Naive B cell (primary cell): ENCODE data around the gene HCFC1. TPM values are rescaled to one million over a fixed set of nuclear protein-coding genes. Genes with fewer than 3 reads are reported as not detected.
"Not testable (repeated sequence)": the region's sequence is repeated elsewhere in the genome, so short reads cannot be mapped to it uniquely, and the experiment has no call there.

ENCODE experiments used
- ATAC-seq, 2 donors: fragments of 150-1000 bp; cut with Tn5 transposase; 2 replicates each; pipeline ENCODE4 v1.10.0; 2021; ENCODE audit warnings: low read depth in 2 of 2, mild to moderate bottlenecking in 2 of 2, moderate library complexity in 2 of 2
- DNase-seq: peaks from one replicate; pipeline ENCODE4 v3.0.0; 2022
- H3K27ac Mint-ChIP-seq, 6 donors: one replicate each; pipeline ENCODE4 v1.8.0; 2020 to 2022; ENCODE audit warnings: mild to moderate bottlenecking in 6 of 6, mixed read lengths in 6 of 6, moderate library complexity in 5 of 6, inconsistent platforms in 2 of 6
- H3K27me3 Mint-ChIP-seq, 3 donors: one replicate each; pipeline ENCODE4 v1.8.0; 2021 to 2022; ENCODE audit warnings: mixed read lengths in 3 of 3, mild to moderate bottlenecking in 1 of 3
- H3K36me3 Mint-ChIP-seq, 2 donors: one replicate each; pipeline ENCODE4 v1.8.0; 2020 to 2022; ENCODE audit warnings: mixed read lengths in 2 of 2, inconsistent platforms in 1 of 2, mild to moderate bottlenecking in 1 of 2
- H3K4me1 Mint-ChIP-seq, 3 donors: one replicate each; pipeline ENCODE4 v1.8.0; 2020 to 2022; ENCODE audit warnings: mixed read lengths in 3 of 3, inconsistent platforms in 1 of 3, mild to moderate bottlenecking in 1 of 3, moderate library complexity in 1 of 3
- H3K4me3 Mint-ChIP-seq, 8 donors: one replicate each; pipeline ENCODE4 v1.8.0; 2020 to 2022; ENCODE audit warnings: mild to moderate bottlenecking in 8 of 8, mixed read lengths in 8 of 8, moderate library complexity in 8 of 8, inconsistent platforms in 2 of 8
- H3K9me3 Mint-ChIP-seq, 7 donors: one replicate each; pipeline ENCODE4 v1.8.0; 2020 to 2022; ENCODE audit warnings: mixed read lengths in 7 of 7, mild to moderate bottlenecking in 5 of 7, inconsistent platforms in 2 of 7, moderate library complexity in 1 of 7
- polyA plus RNA-seq, 6 donors: library from polyadenylated mRNA; unstranded; fragments of 300-500 nt; fragmentation: Illumina TruSeq; gene quantifications; one replicate each; pipeline ENCODE4 v1.2.3, GENCODE V29; 2021; ENCODE audit warnings: low read depth in 6 of 6

The HCFC1 gene
- polyA plus RNA-seq, 6 donors from 2014 or later, result 0.22 to 14.0 (median 5.8) TPM

DNA sequence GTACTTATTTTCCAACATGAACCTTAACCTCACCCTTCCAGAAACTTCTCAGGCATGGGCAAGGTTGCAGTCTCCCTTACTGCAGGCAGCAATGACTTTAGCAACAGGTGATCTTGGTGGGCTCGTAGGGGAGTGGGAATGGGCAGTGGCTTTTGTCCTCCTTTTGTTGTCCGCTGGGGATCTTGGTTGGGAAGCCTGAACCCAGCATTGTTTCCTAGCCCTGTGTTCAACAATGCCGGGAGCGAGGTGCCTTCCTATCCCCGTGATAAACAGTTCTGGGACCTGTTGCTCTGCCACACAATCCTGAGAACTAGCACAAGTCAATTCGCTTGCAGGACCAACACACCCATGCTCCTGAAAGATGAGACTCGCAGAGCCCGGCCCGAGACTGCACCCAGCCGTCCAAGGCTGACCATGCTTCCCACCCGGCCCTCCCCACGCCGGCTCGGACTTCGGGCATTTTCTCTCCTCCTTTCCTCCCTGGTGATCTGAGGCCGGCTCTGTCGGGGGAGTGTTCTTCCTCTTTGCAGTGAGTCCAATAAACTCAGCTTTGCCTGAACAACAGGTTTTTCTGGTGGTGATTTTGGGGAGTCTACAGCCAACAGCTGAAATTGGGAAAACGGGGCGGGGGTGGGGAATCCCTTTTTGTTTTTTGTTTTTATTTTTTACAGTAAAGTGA is 27.9 kb upstream of the HCFC1 start:
- Mint-ChIP-seq H3K9me3 (no peaks in the 10 kb centered on the region), H3K27ac (peak overlapping the region in 1 of 6 donors; percentile 59), H3K4me1 (peaks cover 16 to 30% (median 25%) of the 10 kb centered on the region in 3 donors), H3K4me3 (peak overlapping the region in 1 of 8 donors; percentile 65), H3K36me3 (no peaks in the 10 kb centered on the region), H3K27me3 (no peaks in the 10 kb centered on the region)
- no peak for DNase-seq
- no peak for ATAC-seq

DNA sequence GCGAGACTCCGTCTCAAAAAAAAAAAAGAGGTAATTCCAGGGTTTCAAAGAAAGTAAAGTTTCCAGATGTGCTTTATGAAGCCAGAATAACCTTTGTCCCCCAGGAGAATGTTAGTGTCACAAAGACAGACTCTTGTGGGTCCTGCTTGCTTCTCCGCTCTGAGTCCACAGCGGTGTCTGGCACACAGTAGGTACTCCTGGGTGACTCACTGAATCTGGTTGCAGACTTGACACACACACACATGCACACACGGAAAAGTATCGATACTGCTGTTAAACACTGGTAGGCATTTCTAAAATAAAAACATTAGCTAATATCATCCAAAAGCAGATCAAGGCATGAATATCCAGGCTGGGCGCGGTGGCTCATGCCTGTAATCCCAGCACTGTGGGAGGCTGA is 23.9 kb upstream of the HCFC1 start:
- H3K4me3 Mint-ChIP-seq, result no peak overlapping the region

GRCh38 chrX:153994398-153994797 is 22.8 kb upstream of the HCFC1 start:
- DNase-seq, ATAC-seq, H3K27ac Mint-ChIP-seq, H3K27me3 Mint-ChIP-seq, H3K4me1 Mint-ChIP-seq, H3K4me3 Mint-ChIP-seq, H3K9me3 Mint-ChIP-seq, H3K36me3 Mint-ChIP-seq: not testable (repeated sequence)

More for the DNA sequence above, 23.9 kb upstream of the HCFC1 start:
- Mint-ChIP-seq H3K9me3 (peaks cover 0 to 4% (median 0%) of the 10 kb centered on the region in 7 donors), H3K27me3 (no peaks in the 10 kb centered on the region), H3K36me3 (no peaks in the 10 kb centered on the region), H3K27ac (no peak overlapping the region), H3K4me1 (peaks cover 0 to 2% (median 0%) of the 10 kb centered on the region in 3 donors)
- ATAC-seq (no peak), DNase-seq (no peak)

GRCh38 chrX:153993978-153994377 is 22.4 kb upstream of the HCFC1 start:
- DNase-seq (no peak), ATAC-seq (no peak)
- H3K27ac Mint-ChIP-seq, result no peak overlapping the region
- H3K9me3 Mint-ChIP-seq, result peaks cover 0 to 4% (median 0%) of the 10 kb centered on the region in 7 donors
- no peak overlapping the region for H3K4me3 Mint-ChIP-seq
- peaks cover 0 to 2% (median 0%) of the 10 kb centered on the region in 3 donors for H3K4me1 Mint-ChIP-seq
- H3K27me3 Mint-ChIP-seq, result no peaks in the 10 kb centered on the region
- no peaks in the 10 kb centered on the region for H3K36me3 Mint-ChIP-seq

DNA sequence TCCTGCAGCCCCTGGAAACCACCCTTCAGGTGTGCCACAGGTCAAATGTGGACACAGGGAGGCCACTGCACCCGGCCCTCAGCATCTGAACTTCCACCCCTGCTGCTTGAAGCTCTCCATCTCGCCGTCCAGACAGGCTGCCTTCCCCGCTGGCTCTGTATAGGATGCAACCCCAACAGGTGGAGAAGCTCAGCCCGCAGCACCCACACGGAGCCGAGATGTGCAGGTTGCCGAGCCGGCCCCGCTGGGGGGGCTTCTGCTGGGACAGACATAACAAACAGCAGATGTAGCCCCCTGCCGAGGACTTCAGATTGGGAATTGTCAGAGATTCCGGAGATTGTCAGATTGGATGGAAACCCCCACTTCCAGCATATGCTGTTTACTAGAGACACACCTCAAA is 21.5 kb upstream of the HCFC1 start:
- H3K4me1 Mint-ChIP-seq, result peaks cover 0 to 2% (median 0%) of the 10 kb centered on the region in 3 donors
- no peak for DNase-seq
- peak overlapping the region in 1 of 6 donors; percentile 81 for H3K27ac Mint-ChIP-seq
- no peaks in the 10 kb centered on the region for H3K36me3 Mint-ChIP-seq
- ATAC-seq, result no peak
- peak overlapping the region in 1 of 8 donors; percentile 9 for H3K4me3 Mint-ChIP-seq
- peaks cover 0 to 4% (median 0%) of the 10 kb centered on the region in 7 donors for H3K9me3 Mint-ChIP-seq
- H3K27me3 Mint-ChIP-seq, result no peaks in the 10 kb centered on the region

DNA sequence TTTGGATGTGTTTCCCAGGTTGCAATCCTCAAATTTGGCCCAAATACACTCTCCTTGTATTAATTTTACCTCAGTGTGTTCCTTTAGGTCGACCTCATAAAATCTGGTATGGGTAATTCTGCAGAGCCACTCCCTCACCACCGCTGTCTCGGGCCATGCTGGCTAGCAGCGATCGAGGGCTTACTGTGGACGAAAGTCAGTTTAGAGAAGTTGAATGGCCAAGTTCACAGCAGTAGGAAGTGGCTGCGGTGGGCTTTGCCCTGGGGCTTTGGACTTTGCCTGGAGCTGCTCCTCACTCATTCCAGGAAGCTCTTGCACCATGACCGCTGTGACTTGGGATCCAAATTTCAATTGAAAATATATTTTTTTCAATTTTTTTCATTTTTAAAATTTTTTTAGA is 20.6 kb upstream of the HCFC1 start:
- H3K4me1 Mint-ChIP-seq, result peaks cover 0 to 2% (median 0%) of the 10 kb centered on the region in 3 donors
- peak overlapping the region in 1 of 8 donors; percentile 61 for H3K4me3 Mint-ChIP-seq
- no peak for ATAC-seq
- no peaks in the 10 kb centered on the region for H3K36me3 Mint-ChIP-seq
- DNase-seq, result no peak
- peaks cover 0 to 4% (median 0%) of the 10 kb centered on the region in 7 donors for H3K9me3 Mint-ChIP-seq
- H3K27ac Mint-ChIP-seq, result peak overlapping the region in 1 of 6 donors; percentile 21
- H3K27me3 Mint-ChIP-seq, result no peaks in the 10 kb centered on the region

DNA sequence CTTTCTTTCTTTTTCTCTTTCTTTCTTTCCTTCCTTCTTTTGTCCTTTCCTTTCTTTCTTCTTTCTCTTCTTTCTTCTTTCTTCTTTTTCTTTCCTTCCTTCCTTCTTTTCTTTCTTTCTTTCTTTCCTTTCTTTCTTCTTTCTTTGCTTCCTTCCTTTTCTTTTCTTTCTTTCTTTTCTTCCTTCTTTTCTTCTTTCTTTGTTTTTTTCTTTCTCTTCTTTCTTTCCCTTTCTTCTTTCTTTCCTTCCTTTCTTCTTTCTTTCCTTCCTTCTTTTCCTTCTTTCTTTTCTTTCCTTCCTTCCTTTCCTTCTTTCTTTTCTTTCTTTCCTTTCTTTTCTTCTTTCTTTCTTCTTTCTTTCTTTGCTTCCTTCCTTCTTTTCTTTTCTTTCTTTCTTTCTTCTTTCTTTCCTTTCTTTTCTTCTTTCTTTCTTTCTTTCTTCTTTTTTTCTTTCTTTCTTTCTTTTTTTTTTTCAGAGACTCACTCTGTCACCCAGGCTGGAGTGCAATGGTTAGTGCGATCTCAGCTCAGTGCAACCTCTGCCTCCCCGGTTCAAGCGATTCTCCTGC is 19.5 kb upstream of the HCFC1 start:
- Mint-ChIP-seq H3K36me3 (no peaks in the 10 kb centered on the region), H3K4me3 (no peak overlapping the region)

DNA sequence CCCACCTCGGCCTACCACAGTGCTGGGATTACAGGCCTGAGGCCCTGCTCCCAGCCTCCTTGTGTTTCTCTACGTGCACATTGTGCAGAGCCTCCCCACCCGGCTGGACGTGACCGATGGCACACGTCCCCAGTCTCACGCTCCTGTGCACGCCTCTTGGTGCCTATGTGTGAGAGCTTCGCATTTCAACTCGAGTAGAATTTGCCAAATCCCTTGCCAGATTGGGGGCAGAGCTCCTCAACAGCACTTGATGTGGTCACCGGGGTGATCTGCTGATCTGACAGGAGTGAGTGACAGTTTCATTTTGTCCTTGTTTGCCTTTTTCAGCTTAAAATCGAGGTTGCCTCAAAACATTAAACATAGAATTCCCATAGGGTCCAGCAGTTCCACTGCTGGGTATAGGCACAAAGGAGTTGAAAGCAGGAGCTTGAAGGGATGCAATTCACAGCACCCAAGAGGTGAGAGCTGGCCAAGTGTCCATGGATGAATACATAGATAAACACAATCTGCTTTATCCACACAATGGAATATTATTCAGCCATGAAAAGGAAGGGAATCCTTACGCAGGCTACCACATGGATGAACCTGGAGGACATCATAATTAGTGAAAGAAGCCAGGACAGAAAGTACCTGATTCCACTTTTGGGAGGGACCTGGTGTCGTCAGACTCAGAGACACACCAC is 18.5 kb upstream of the HCFC1 start:
- H3K27ac Mint-ChIP-seq, result peak overlapping the region in 1 of 6 donors; percentile 33
- no peak for ATAC-seq
- H3K4me1 Mint-ChIP-seq, result peaks cover 0 to 14% (median 0%) of the 10 kb centered on the region in 3 donors
- H3K27me3 Mint-ChIP-seq, result no peaks in the 10 kb centered on the region
- no peak for DNase-seq
- H3K4me3 Mint-ChIP-seq, result no peak overlapping the region
- no peaks in the 10 kb centered on the region for H3K36me3 Mint-ChIP-seq
- H3K9me3 Mint-ChIP-seq, result peaks cover 0 to 4% (median 0%) of the 10 kb centered on the region in 7 donors

More for the DNA sequence above, 19.5 kb upstream of the HCFC1 start:
- Mint-ChIP-seq H3K4me1 (peaks cover 0 to 6% (median 0%) of the 10 kb centered on the region in 3 donors), H3K27ac (no peak overlapping the region), H3K9me3 (peaks cover 0 to 4% (median 0%) of the 10 kb centered on the region in 7 donors), H3K27me3 (no peaks in the 10 kb centered on the region)
- DNase-seq, result no peak
- no peak for ATAC-seq

- no peaks in the 10 kb centered on the region for H3K36me3 Mint-ChIP-seq
- no peak overlapping the region for H3K27ac Mint-ChIP-seq
- no peaks in the 10 kb centered on the region for H3K27me3 Mint-ChIP-seq
- DNase-seq (no peak), ATAC-seq (no peak)
- no peak overlapping the region for H3K4me3 Mint-ChIP-seq
- peaks cover 0 to 4% (median 0%) of the 10 kb centered on the region in 7 donors for H3K9me3 Mint-ChIP-seq
- H3K4me1 Mint-ChIP-seq, result peaks cover 8 to 30% (median 10%) of the 10 kb centered on the region in 3 donors
Measured at GRCh38 chrX:153988493-153988892, 16.9 kb upstream of the HCFC1 start.

DNA sequence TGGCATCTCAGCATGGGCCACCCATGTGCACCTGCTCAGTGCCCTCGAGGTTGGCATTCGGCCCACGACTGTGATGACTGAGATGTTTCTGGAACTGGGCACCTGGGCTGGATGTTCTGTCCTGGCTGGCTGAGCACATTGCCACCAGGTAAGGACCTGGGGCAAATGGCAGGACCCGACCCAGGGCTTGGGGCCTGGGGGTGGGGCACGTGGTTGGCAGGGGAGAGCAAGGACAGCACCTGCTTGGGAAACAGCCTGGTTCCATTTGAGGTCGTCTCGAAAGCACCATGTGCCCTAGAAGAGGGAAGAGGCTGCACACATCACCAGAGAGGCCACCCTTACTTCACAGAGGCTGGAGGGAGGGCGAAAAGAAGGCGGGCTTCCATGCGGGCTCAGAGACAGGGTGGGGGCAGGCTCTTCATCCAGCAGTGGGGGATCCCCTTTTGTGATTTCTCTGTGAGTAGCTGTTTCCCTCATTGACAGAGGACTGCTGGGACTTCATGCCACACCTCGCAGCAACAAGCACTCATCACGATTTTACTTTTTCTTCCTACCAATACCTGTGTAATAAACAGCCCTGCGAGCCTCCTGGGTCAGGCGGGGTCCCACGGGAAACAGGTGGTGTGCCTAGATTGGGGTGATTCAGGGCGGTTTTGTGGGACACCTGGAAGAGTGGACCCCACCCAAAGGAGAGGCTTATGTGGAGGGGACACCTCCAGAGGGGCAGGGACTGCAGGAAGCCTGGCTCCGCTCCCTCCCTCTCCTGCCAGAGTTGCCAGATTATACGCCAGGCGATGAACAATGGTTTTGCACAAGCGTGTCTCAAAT is 12.9 kb upstream of the HCFC1 start:
- no peaks in the 10 kb centered on the region for H3K27me3 Mint-ChIP-seq
- peak overlapping the region; percentile 76 to 89 (median 84) for H3K4me3 Mint-ChIP-seq
- H3K4me1 Mint-ChIP-seq, result peaks cover 14 to 59% (median 30%) of the 10 kb centered on the region in 3 donors
- H3K27ac Mint-ChIP-seq, result peak overlapping the region; percentile 91 to 95 (median 94)
- H3K9me3 Mint-ChIP-seq, result no peaks in the 10 kb centered on the region
- DNase-seq, result peak; percentile 61
- H3K36me3 Mint-ChIP-seq, result no peaks in the 10 kb centered on the region
- ATAC-seq, result peak; percentile 64 to 74

DNA sequence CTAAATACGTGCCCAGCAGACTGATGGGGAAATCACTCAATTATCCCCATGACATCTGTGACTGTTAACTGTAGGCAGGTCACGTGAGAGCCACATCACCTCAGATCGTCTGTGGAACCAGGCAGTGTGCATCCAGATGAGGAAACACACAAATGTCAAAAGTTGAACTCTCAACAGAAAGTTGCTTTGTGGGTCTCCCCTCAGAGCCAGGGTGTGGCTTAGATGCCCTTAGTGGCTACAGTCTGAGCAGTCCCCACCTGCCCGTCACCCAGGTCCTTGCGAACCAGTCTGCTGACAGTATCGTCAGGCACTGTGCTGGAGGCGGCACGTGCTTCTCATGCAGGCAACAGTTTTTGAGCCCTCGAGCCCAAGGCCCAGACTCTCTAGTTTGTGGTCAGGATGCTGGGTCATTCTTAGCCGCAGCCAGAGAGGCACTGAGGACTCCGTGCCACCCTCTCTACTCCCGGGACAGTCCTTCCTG is 11.7 kb upstream of the HCFC1 start:
- ATAC-seq (peak; percentile 24 to 29), DNase-seq (no peak)
- Mint-ChIP-seq H3K4me1 (peaks cover 14 to 59% (median 30%) of the 10 kb centered on the region in 3 donors), H3K4me3 (peak overlapping the region in 7 of 8 donors; percentile 38 to 85 (median 68)), H3K9me3 (no peaks in the 10 kb centered on the region), H3K27ac (peak overlapping the region; percentile 86 to 97 (median 92)), H3K27me3 (no peaks in the 10 kb centered on the region), H3K36me3 (no peaks in the 10 kb centered on the region)

GRCh38 chrX:153981771-153982533 is 10.3 kb upstream of the HCFC1 start:
- Mint-ChIP-seq H3K4me3 (peak overlapping the region; percentile 60 to 87 (median 74)), H3K4me1 (peaks cover 14 to 59% (median 30%) of the 10 kb centered on the region in 3 donors), H3K27me3 (no peaks in the 10 kb centered on the region), H3K9me3 (no peaks in the 10 kb centered on the region), H3K27ac (peak overlapping the region; percentile 93 to 98 (median 95)), H3K36me3 (no peaks in the 10 kb centered on the region)
- DNase-seq (no peak), ATAC-seq (no peak)
